GM18519 (cell line): ENCODE measurements around the gene MARK1.

Experiments
- ATAC-seq: cut with Tn5 transposase; IDR thresholded peaks from one replicate; pipeline ENCODE4 v1.9.1; 2021; ENCODE audit warnings: mild to moderate bottlenecking, moderate library complexity; ENCODE audit not compliant: unreplicated experiment, low FRiP score

MARK1 gene

GRCh38 chr1:220528679-220529501 lies 954 bp downstream of the MARK1 start:
- no peak for ATAC-seq

GRCh38 chr1:220529521-220530020 lies 1.6 kb downstream of the MARK1 start:
- ATAC-seq = no peak

- no peak for ATAC-seq
Observed at GRCh38 chr1:220533504-220534109, 5.7 kb downstream of the MARK1 start.

GRCh38 chr1:220544901-220545303 lies 17.0 kb downstream of the MARK1 start:
- ATAC-seq = no peak

- ATAC-seq = no peak
Observed at GRCh38 chr1:220550811-220551399, 23.0 kb downstream of the MARK1 start.

GRCh38 chr1:220551718-220552117 lies 23.8 kb downstream of the MARK1 start:
- ATAC-seq = no peak

GRCh38 chr1:220552672-220553260 lies 24.8 kb downstream of the MARK1 start:
- no peak for ATAC-seq

- ATAC-seq = no peak
Observed at GRCh38 chr1:220556641-220557040, 28.7 kb downstream of the MARK1 start.

- no peak for ATAC-seq
Observed at GRCh38 chr1:220563564-220563963, 35.6 kb downstream of the MARK1 start.

GRCh38 chr1:220564216-220564615 lies 36.3 kb downstream of the MARK1 start:
- no peak for ATAC-seq

GRCh38 chr1:220565670-220566069 lies 37.7 kb downstream of the MARK1 start:
- no peak for ATAC-seq

GRCh38 chr1:220566869-220567268 lies 38.9 kb downstream of the MARK1 start:
- no peak for ATAC-seq

- no peak for ATAC-seq
Observed at GRCh38 chr1:220572416-220572815, 44.5 kb downstream of the MARK1 start.

GRCh38 chr1:220573836-220574235 lies 45.9 kb downstream of the MARK1 start:
- no peak for ATAC-seq

- no peak for ATAC-seq
Observed at GRCh38 chr1:220575718-220576497, 48.0 kb downstream of the MARK1 start.

- ATAC-seq = no peak
Observed at GRCh38 chr1:220577926-220578325, 50.0 kb downstream of the MARK1 start.

- no peak for ATAC-seq
Observed at GRCh38 chr1:220579317-220579716, 51.4 kb downstream of the MARK1 start.

GRCh38 chr1:220592714-220593113 lies 64.8 kb downstream of the MARK1 start:
- no peak for ATAC-seq

- ATAC-seq = no peak
Observed at GRCh38 chr1:220594356-220594755, 66.4 kb downstream of the MARK1 start.

GRCh38 chr1:220595179-220595578 lies 67.2 kb downstream of the MARK1 start:
- no peak for ATAC-seq
